GDM1 (cell line): Measurements from ENCODE around the gene TTLL9.
A peak's percentile ranks its signal among the peaks of the same experiment; 100 is the strongest.
"Not testable (repeated sequence)": the region's sequence is repeated elsewhere in the genome, so short reads cannot be mapped to it uniquely, and the experiment has no call there.

Experiments
- DNase-seq: peaks from one replicate; lab custom pipeline; 2025; lab: John Stamatoyannopoulos, UW

The TTLL9 gene, protein sequence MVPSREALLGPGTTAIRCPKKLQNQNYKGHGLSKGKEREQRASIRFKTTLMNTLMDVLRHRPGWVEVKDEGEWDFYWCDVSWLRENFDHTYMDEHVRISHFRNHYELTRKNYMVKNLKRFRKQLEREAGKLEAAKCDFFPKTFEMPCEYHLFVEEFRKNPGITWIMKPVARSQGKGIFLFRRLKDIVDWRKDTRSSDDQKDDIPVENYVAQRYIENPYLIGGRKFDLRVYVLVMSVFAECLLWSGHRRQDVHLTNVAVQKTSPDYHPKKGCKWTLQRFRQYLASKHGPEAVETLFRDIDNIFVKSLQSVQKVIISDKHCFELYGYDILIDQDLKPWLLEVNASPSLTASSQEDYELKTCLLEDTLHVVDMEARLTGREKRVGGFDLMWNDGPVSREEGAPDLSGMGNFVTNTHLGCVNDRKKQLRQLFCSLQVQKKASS

DNA sequence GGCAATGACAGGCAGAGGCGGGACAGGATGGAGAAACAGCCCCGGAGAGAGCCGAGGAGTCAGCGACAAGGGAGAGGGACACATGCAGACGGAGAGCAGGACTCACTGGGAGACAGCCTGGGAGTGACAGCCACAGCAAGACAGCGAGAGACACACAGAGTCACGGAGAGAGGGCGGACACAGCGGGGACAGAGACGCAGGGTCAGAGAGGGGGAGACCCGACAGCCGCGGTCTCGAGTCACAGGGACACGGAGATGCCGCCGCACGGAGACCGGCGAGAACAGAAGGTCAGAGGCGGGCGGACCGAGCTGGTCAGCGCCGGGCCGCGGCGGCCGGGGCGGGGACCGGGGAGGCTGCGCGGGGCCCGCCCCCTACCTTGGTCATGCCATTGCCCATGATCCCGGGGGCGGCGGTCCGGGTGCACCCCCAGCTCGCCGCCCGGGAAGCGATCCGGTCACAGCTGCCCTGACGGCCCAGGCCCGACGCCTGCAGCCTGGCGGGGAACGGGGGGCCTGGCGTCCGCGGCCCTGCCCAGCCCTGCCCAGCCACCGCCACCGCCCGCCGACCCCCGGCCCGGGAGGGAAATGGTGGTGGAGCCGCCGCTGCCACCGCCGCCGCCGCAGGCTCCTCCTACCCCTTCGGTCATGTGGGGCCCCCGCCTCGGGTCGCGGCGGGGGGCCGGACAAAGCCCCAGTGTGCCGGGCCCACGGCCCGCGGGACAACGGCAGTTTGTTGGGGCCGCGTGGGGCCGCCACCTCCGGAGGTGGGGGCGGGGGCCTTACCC lies at the start of gene TTLL9, which contains the start of gene DUSP15:
Gene TTLL9 (plus strand): TSS at position 693 of the 784 bp plus-strand sequence. CDS start 493 bp downstream, outside the sequence.
Gene DUSP15 (minus strand): TSS at position 586 of the 784 bp plus-strand sequence. CDS start 190 bp downstream, at position 396.
- no peak for DNase-seq

DNA sequence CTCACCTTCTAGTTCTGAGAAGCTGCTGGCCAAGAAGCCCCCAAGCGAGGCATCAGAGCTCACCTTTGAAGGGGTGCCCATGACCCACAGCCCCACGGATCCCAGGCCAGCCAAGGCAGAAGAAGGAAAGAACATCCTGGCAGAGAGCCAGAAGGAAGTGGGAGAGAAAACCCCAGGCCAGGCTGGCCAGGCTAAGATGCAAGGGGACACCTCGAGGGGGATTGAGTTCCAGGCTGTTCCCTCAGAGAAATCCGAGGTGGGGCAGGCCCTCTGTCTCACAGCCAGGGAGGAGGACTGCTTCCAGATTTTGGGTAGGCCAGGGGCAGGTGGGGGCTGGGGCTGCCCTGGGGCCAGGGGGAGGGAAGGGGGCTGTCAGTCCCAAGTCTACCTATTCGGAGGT lies 49.0 kb upstream of the TTLL9 start:
- DNase-seq = no peak

DNA sequence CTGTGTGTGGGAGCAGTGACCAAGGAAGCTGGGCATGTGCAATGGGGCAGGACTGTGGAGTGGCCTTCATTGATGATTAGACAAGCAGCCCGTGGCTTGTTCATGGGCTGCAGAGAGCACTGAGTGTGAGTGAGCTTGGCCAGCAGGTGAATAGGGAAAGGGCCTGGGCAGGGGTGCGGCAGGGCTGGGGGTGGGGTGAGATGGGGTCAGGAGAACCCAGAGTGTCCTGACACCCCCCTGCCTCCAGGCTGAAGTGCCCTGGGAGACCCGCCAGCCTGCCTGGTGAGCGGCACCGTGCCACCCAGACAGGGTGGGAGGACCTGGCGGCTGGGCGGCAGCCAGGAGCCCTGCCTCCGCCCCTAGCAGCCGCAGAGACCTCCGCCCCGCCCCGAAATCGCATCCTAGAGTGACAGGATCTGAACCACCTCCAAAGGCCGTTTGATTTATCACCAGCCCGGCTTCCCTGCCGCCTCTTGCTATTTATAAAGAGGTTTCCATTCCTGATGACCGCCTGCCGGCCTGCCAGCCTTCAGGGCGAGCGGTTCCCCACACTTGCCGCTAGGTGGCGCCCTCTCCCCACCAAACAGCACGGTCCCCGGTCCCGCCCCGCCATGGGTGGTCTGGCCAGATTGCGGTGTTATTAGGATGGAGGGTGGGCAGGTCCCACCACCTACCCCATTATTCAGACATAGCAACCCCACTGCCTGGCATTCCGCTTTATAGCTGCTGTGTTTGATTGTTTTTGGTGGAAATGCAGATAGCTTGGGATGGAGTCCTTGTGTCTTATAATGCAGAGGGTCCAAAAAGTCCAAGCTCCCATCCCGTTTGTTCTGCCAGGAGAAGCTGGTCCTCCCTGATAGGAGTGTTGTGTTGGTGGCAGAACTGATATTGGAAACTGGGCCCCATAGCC lies 47.8 kb upstream of the TTLL9 start:
- peak; percentile 26 for DNase-seq

DNA sequence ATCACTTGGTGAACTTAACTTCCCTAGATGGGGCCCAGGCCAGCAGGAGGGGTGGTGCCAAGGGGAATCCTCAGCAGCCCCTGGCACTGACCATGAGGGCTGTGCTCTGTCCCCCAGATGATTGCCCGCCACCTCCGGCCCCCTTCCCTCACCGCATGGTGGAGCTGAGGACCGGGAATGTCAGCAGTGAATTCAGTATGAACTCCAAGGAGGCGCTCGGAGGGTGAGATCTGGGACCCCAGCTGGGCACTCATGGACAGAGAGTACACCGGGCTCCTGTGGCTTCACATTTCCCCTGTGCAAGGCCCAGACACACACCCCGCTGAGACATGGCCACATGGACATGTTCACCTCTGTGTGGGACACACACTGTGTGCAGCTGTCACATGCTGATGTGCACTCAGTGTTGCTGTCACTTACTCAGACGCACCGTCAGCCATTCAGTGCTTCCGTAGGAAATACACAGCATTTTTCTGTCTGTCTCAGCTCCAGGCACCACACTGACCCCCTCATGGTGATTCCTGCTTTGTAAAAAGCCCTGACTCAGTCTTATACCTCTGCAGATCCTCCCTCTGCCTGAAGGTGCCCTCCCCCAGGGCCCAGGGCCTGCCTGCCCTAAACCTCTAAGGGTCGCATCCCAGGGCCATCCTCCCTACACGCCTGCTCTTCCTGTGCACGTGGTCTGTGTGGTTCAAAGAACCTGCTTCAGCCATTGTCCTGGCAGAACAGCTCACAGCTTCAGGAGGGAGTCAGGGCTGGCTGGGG lies 46.9 kb upstream of the TTLL9 start:
- DNase-seq = peak; percentile 25

DNA sequence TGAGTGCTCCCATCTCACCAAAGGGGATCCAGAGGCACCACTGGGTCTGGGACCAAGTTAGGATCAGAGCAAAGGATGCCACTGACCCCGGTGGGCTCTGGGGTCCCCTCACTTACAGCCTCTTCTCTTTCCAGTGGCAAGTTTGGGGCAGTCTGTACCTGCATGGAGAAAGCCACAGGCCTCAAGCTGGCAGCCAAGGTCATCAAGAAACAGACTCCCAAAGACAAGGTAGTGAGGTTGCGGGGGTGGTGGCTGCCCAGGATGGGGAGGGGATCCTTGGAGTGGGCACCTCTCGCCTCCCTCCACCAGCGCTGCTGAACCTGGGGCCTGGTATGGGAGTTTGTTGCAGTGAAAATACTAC lies 46.3 kb upstream of the TTLL9 start:
- no peak for DNase-seq

DNA sequence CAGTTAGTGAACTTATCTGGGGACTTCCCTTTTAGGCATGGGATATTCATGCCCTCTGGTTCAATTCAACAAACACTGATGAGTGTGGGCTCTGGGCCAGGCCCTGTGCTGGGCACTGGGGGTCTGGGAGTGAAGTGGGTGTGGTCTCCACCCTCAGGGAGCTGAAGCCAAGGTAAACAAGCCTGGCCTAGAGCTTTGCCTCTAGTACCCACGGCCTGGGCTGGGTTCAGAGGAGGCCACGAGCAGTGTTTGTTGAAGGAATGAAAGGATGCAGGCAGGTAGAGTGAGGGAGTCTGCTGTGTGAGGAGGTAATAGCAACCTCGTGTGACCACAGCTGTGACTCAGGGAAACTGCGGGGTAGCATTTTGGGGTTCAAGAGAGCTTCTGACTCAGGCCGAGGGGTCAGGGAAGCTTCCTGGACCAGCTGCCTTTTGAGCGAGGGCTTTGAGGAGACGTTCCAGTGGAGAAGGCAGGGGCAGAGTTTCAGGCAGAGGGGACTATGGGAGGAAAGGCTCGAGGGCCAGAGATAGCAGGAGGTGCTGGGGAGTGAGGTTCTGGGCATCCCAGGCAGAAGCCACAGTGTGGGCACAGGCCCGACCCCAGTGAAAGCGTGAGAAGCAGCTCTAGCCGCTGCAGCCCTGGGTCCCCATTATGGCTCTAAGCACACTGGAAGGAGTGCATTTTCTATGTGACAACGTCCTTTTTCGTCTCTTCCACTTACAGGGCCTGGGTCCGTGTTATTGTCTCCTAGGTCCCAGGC lies 45.7 kb upstream of the TTLL9 start:
- DNase-seq = no peak

DNA sequence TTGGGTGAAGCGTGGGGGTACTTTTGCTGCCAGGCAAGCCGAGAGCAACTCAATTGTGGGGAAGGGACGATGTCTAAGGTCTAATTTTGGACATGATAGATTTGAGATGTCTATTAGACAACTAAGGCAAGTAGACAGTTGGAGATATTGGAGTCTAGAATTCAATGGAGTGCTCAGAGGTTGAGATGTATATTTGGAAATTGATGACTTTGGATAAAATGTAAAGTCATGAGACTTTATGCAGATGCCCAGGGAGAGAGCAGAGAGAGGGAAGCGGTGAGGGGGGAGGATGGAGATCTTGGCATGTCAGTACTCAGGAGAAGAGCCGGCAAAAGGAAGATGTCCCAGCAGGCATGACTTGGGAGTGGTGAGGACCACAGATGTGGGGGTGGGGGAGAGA lies 44.4 kb upstream of the TTLL9 start:
- DNase-seq = no peak

DNA sequence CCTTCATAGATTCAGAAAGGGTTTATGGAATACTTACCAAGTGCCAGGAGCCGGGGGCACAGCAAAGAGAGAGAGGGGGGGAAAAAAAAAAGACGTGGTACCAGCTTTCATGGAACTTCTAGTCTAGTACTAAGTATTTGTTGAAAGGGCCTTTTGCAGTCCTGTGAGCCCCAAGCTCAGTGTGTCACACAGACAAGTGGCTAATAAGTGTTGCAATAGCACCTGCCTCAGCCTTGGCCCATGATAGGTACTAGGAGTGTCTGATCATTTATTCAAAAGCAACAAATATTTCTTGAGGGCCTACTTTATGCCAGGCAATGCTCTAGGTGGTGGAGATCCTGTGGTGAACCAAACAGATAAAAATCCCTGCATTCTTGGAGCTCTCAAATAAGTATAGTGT lies 43.4 kb upstream of the TTLL9 start:
- DNase-seq = no peak

DNA sequence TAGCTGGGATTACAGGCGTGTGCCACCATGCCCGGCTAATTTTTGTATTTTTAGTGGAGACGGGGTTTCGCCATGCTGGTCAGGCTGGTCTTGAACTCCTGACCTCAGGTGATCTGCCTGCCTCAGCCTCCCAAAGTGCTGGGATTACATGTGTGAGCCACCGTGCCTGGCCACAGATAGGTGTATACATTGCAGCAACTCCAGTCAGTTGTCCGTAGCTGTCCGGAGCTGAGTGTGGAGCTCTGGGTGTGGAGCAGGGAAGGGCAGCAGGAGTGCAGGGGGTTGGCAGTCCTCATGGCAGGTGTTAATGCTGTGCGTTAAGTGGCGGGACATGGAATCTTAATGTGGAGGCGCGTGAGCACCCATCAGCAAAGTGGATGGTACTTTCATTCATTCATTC lies 42.4 kb upstream of the TTLL9 start:
- DNase-seq = not testable (repeated sequence)

DNA sequence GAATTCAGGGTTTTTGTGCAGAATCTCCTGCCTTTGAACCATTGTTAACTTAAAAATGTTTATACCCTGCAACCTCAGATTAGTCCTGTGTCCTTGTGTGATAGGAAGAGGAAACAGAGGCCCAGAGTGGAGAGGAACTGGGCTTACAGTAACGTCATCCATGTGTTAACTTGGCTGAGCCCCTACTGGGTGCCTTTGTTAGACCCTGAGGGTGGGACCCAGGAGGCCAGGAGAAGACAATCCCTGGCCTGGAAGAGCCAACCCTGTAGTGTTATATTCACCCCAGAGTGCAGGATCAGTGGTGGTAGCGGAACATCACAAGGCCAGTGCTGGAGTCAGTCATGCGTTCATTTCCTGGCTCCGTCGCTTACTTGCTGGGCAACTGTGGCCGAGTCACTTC lies 40.7 kb upstream of the TTLL9 start:
- DNase-seq = no peak

DNA sequence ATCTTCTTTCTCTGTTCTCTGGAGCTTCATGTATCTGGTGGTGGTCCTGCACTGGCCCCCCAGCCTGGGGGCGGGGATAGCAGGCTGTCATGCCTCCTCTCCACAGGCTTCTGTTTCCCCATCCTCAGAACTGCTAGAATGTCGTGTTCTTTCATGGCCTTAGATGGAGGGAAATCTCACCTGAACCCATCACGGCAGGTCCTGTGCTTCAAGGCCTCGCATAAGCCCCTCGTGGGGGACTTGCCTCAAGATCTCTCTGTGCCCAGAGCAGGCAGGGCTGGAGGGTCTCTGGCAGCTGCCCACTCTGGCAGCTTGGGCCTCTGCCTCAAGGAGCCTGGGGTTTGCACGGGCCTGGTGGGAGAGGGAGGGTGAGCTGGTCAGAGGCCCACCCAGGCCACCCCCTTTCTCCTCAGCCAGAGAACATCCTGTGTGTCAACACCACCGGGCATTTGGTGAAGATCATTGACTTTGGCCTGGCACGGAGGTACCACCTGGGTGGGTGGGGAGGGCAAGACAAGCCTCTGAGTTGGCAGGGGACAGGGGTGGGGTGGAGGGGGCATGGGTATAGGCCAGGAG lies 39.9 kb upstream of the TTLL9 start:
- DNase-seq = no peak

DNA sequence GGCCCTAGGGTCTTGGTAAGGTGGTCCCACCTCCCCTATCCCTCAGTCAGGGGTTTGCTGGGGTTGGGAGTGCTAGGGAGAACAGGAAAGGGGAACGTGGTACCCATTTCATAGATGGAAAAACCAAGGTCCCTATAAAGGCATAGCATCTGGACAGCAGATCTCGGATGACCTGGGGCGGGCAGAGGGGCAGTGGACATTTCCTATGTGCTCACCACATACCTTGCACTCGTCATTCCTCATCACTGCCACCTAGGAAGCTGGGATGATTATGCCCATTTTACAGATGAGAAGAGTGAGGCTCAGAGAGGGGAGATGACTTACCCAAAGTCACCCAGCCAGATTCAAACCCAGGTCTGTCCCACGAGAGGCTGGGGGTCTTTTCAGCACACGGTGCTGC lies 39.2 kb upstream of the TTLL9 start:
- no peak for DNase-seq

DNA sequence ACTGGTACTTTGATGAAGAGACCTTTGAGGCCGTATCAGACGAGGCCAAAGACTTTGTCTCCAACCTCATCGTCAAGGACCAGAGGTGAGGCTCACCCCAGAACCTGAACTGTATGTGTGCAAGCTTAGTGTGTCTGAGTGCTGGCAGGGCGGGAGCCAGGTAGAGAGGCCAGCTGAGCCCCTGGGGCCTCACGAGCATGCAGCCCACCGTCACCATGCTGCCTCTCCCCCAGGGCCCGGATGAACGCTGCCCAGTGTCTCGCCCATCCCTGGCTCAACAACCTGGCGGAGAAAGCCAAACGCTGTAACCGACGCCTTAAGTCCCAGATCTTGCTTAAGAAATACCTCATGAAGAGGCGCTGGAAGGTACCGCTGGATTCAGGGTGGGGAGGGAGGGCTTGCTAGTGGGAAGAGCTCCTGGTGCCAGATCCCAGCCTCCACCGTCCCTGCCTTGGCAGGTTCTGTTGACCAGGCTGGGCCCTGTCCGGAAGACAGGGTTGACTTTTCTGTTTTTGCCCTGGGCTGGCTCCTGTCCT lies 38.6 kb upstream of the TTLL9 start:
- DNase-seq = no peak

DNA sequence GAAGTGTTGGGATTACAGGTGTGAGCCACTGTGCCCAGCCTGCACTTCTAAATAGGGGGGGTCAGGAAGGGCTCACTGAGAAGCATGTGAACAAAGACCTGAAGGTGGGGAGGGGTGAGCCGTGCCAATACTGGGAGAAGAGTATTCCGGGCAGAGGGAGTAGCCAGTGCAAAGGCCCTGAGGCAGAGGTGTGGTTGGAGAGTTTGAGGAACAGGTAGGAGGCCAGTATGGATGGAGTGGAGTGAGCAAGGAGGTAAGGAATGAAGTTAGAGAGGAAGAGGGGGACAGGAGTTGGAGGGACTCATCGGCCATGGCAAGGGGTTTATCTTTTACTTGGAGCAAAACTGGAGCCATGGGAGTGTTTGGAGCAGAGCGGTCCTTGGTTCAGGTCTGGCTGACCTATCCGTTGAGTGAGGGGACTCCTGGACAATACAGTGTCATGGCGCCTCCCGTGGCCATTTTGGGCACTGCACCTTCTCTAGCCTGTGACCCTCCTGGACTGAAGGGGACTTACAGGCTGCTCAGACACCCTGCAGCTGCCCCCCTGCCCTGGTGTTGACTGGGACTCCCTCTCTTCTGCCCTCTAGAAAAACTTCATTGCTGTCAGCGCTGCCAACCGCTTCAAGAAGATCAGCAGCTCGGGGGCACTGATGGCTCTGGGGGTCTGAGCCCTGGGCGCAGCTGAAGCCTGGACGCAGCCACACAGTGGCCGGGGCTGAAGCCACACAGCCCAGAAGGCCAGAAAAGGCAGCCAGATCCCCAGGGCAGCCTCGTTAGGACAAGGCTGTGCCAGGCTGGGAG lies 37.1 kb upstream of the TTLL9 start:
- peak; percentile 44 for DNase-seq

DNA sequence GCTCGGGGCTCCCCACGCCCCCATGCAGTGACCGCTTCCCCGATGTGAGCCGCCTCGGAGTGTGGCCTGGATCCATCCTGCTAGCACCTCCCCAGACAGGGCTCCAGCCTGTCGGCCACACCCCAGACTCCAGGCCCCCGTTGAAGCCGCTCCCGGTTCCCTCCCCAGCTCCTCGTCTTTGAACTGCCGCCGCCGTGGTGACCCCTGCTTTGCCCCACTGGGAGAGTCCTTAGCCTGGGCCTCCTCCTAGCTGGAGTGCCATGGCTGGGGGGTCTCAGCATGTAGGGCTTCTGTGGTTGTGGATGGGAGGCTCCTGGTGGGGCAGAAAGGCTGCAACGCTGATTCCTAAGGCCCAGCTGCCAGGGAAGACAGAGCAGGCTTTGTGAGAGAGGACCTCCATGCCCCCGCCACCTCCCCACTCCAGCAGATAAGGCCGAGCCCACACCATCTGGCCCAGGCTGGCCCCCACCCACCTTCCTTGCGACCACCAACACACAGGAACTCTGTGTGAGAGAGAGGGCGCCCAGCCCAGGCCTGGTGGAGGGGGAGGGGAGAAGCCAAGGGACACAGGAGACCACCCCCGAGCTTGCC lies 36.4 kb upstream of the TTLL9 start:
- DNase-seq = no peak

DNA sequence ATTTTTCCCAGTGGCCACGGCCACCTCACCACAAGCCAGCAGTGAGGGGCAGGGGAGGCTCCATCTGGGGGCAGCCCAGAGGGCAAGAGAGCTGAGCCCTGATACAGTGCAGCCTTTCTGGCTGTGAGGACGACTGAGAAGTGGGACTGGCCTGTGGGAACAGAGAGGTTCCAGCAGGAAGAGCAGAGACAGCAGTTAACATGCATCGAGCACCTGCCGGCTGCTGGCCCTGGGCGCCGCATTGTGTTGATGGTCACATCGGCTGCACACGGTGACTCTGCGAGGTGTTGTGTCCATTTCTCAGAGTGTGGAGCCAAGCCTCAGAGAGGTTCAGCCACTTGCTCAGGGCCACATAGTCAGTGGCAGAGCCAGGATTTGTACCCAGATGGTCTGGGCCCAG lies 34.9 kb upstream of the TTLL9 start:
- no peak for DNase-seq

DNA sequence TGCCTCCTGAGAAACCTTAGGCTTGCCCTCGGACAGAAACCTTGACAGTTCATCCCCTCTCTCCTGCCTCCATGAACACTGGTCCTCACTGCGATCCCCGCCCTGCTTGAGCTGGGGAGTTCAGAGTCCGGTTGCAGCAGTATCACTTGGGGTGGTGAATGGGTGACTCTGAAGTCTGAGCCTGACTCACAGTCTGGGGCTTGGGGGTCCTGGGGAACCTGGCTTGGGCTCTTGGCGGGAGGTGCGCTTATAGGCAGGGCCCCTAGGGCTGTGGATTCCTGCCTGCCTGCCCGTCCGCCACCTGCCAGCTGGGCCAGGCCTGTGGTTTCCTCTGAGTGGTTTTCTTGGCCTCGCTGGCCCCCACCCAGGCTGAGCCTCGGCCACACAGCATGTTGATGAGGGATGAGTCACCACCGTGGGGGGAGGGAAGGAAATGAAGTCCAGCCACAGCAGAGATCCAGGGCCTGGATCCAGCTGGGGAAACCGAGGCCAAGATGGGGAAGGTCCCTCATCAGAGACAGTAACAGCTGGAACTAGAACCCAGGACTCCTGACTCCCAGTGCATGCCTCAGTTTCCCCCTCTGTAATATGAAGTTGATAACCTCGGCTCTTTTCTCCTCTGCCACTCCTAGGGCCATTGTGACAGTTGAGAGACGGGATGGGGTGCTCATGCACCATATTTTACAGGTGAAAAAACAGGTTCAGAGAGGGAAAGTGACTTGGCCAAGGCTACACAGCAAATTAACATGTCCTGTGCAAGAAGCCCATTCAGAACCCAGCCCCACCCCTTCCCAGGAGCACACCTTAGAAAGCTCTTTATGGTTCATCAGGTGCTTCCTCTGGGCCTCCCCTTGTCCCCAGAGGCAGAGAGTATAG lies 34.2 kb upstream of the TTLL9 start:
- DNase-seq = peak; percentile 83
